Effector CD4-positive, alpha-beta T cell (primary cell): ENCODE measurements around the gene SP8.

ENCODE experiments used
- DNase-seq: peaks from one replicate; pipeline ENCODE4 v3.0.0-alpha.2; 2020

Gene SP8

GRCh38 chr7:20793694-20794394 is 7.2 kb upstream of the SP8 start:
- DNase-seq, result no peak

GRCh38 chr7:20793248-20793647 is 6.6 kb upstream of the SP8 start:
- no peak for DNase-seq

- no peak for DNase-seq
These were observed 5.1 kb upstream of the SP8 start for GRCh38 chr7:20791538-20792434.

GRCh38 chr7:20790375-20790774 is 3.7 kb upstream of the SP8 start:
- DNase-seq, result no peak

- no peak for DNase-seq
These were observed 1.8 kb upstream of the SP8 start for GRCh38 chr7:20788420-20788990.

GRCh38 chr7:20787660-20788419 is 1.2 kb upstream of the SP8 start:
- no peak for DNase-seq

GRCh38 chr7:20786421-20786778 is 286 bp downstream of the SP8 start:
- DNase-seq, result no peak

- DNase-seq, result no peak
These were observed 655 bp downstream of the SP8 start for GRCh38 chr7:20786049-20786412.

- DNase-seq, result no peak
These were observed 1.3 kb downstream of the SP8 start for GRCh38 chr7:20785157-20786048.

GRCh38 chr7:20784388-20785156 is 2.1 kb downstream of the SP8 start:
- no peak for DNase-seq

- no peak for DNase-seq
These were observed 2.8 kb downstream of the SP8 start for GRCh38 chr7:20783700-20784387.

- no peak for DNase-seq
These were observed 3.5 kb downstream of the SP8 start for GRCh38 chr7:20783125-20783699.

GRCh38 chr7:20779041-20779440 is 7.6 kb downstream of the SP8 start:
- no peak for DNase-seq

- DNase-seq, result no peak
These were observed 8.5 kb downstream of the SP8 start for GRCh38 chr7:20778063-20778721.

GRCh38 chr7:20777377-20778062 is 9.2 kb downstream of the SP8 start:
- DNase-seq, result no peak

- DNase-seq, result no peak
These were observed 9.7 kb downstream of the SP8 start for GRCh38 chr7:20776942-20777341.

GRCh38 chr7:20776214-20776911 is 10.3 kb downstream of the SP8 start:
- no peak for DNase-seq

- DNase-seq, result no peak
These were observed 32.7 kb downstream of the SP8 start for GRCh38 chr7:20754001-20754400.

- DNase-seq, result no peak
These were observed 36.8 kb downstream of the SP8 start for GRCh38 chr7:20749906-20750305.
